MG63 (cell line): Measurements from ENCODE around the gene ATRIP. TPM values are rescaled to one million over a fixed set of nuclear protein-coding genes. Genes with fewer than 3 reads are reported as not detected.

ENCODE experiments used
- DNase-seq: peaks from one replicate; pipeline ENCODE4 v3.0.0-alpha.2; 2020
- H3K27me3 ChIP-seq: fragments of 250-450 bp; sonication (Bioruptor Pico); 2 replicates; pipeline ENCODE4 v1.5.1; 2020; ENCODE audit warnings: mild to moderate bottlenecking, moderate library complexity
- H3K36me3 ChIP-seq: fragments of 250-450 bp; sonication (Bioruptor Pico); 2 replicates; pipeline ENCODE4 v1.5.1; 2020; ENCODE audit warnings: mild to moderate bottlenecking, moderate library complexity
- H3K4me3 ChIP-seq: fragments of 250-450 bp; sonication (Bioruptor Pico); 2 replicates; pipeline ENCODE4 v1.5.1; 2020; ENCODE audit warnings: mild to moderate bottlenecking, moderate library complexity
- H3K9me3 ChIP-seq: fragments of 250-450 bp; sonication (Bioruptor Pico); 2 replicates; pipeline ENCODE4 v1.5.1; 2020; ENCODE audit warnings: mild to moderate bottlenecking, moderate library complexity
- total RNA-seq: library from RNA; depleted of rRNA; stranded (reverse); fragments of >200 nt; shearing (Covaris generic); gene quantifications from 2 replicates; pipeline ENCODE4 v1.2.3, GENCODE V29; 2014; ENCODE audit warnings: low replicate concordance

ATRIP gene
- total RNA-seq, 1 experiment from 2014 or later, result 6.8 TPM

DNA sequence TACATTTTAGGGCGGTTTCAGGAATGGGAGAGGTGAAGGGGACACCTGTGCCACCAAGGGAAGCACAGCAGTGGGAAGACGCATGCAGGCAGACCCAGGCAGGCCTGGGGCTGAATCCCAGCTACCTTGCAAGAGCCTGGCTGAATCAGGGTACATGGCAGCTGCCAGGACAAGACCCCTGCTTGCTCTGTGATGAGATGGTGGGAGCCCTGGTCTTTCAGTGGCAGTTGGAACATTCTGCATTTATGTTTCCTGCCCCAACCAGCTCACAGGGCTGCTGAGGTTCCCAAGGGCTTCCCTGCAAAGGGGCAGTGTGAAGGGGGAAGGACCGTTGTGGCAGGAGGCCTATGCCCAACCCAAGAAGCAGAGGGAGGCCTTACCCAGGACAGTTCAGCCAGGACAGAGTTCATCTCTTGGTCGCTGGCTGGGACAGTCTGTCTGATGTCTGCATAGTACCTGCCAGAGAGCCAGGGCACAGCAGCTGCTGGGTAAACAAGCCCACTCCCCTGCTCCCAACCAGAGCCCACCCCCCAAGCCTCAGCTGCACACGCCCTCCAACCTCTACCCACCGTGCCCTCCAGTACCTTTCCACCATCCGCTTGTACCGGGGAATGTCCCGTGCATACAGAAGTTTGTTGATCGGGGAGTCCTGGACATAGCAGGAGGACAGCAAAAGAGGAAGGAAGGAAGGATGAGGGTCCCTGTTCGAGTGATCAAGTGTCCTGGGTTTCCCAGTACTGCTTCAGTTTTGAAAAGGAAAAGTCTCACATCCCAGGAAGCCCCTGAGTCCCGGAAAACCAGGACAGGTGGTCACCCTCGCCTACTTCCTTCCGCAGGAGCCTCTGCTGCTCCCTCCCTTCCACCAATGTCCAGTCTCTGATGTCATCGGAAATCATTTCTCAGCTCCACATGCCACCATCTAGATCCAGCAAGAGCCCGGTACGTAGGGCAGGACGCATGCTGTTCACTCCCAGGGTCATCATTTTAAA lies 39.8 kb upstream of the ATRIP start:
- Histone ChIP-seq H3K36me3 (no peaks in the 10 kb centered on the region), H3K4me3 (no peak overlapping the region), H3K27me3 (no peaks in the 10 kb centered on the region), H3K9me3 (no peaks in the 10 kb centered on the region)
- no peak for DNase-seq

DNA sequence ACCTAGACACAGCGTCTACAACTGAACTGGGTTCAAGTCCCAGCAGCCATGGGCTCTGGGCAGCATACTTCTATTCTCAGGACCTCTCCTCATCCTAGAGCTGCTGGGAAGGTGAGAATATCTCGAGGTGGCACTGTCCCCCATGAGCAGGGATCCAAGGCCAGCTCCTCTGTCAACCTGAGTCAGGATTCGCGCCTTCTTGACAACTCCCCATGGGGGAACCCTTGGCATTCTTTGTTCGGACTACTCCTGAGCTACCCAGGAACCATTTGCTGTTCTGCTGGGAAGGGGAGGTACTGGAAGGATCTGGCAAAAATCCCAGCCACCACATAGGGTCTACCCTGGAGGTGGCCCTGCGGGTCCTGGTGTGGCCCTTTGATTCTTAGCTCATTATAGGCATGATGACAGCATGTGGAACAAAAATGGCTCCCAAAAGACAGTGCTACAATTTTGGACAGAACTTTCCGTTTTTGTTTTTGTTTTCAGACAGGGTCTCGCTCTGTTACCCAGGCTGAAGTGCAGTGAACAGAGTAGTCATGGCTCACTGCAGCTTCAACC lies 38.9 kb upstream of the ATRIP start:
- Histone ChIP-seq H3K4me3 (no peak overlapping the region), H3K27me3 (no peaks in the 10 kb centered on the region), H3K36me3 (no peaks in the 10 kb centered on the region), H3K9me3 (no peaks in the 10 kb centered on the region)
- DNase-seq, result no peak

DNA sequence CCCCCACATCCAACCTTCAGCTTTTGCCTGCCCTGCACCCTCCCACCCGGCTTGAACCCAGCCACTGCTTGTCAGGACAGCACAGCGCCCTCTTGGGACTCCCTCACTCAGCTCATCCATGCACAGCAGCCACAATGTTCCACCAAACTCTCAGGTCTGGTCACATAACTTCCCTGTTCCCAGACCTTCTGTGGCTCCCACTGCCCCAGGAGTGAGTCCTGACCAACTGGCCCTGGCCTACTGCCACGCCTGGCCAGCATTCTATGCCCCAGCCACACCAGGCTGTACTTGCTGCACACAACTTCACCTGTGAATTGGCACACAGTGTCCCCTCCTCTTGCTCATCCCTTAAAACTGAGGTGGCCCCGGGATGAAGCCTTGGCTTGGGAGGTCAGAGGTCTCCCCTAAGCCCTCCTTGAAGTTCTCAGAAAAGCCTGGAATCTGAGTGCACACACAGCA lies 37.7 kb upstream of the ATRIP start:
- H3K9me3 ChIP-seq, result no peaks in the 10 kb centered on the region
- no peak for DNase-seq
- no peak overlapping the region for H3K4me3 ChIP-seq
- no peaks in the 10 kb centered on the region for H3K27me3 ChIP-seq
- no peaks in the 10 kb centered on the region for H3K36me3 ChIP-seq

DNA sequence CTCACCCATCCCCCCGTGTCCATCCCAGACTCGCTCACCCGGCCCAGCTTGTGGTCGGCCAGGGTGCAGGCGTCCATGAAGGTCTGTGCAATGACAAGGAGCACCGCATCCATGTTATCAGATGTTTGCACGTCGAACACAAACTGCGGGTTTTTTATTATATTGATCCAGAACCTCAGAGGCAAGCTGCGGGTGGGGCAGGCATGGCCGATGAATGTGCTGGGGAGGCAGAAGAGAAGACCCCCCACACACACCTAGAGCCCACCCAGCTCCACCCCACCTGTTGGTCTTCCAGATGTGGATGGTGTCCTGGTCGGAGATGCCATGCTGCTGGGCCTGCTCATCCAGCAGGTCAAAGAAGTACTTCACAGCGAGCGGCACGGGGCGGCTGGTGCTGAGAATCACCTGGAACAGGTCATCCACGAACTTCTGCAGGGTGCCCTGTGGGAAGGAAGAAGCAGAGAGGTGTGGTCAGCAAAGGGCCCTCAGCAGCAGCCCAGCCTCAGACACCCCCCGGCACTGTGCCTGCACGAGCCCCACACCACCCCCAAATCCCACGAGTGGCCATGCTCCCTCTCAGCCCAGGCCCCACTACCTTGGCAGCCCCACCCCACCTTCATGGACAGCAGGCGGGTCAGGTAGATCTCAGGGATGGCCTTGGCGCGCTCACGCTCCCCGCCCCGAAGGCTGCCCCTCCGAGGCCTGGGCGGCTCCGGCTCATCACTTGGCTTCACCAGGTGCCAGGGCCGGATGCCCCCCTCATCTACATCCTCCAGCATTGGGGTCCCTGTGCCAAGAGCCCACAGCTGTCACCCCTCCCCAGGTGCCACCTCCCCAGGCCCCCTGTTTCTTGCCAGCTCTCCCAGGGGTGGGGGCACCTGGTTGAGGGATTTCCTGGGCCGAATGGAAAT lies 37.0 kb upstream of the ATRIP start:
- DNase-seq, result no peak
- H3K27me3 ChIP-seq, result no peaks in the 10 kb centered on the region
- H3K9me3 ChIP-seq, result no peaks in the 10 kb centered on the region
- no peaks in the 10 kb centered on the region for H3K36me3 ChIP-seq
- no peak overlapping the region for H3K4me3 ChIP-seq

DNA sequence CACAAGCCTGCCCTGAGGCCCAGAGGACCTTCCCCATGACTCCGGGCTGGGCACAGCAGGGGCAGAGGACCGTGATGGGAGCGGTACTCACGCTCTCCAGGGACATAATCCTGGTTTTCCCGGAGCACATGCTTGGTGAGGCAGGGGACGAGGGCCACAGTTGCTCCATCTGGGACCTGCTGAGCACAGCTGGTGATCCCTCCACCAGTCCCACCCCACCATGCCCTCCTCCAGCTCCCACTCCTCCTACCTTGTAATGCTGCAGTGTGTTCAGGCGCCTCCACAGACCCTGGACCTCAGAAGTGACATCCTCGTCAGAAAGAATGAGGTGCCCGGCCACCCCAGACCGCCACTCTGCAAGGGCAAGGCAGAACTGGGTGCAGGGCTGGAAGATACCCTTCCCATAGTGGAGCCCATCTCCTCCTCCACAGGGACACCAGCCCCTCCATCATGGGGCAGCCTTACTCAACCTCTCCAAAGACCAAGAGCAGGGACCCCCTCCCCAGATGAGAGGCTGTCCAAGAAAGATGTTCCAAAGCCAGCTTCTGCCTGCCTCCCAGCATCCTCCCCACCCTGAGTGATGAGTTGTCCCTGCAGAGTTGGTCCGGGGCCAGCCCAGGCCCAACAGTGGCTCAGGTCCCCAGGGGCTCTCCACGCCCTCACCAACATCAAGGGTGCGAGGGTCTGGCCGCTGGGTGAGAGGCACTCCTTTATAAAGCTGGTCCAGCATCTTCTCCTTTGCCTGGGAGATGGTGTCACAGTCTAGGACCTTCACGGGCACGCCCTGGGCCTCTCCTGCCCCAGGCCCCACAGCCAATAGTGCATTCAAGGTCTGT lies 36.1 kb upstream of the ATRIP start:
- H3K4me3 ChIP-seq, result no peak overlapping the region
- H3K27me3 ChIP-seq, result no peaks in the 10 kb centered on the region
- no peak for DNase-seq
- H3K9me3 ChIP-seq, result no peaks in the 10 kb centered on the region
- no peaks in the 10 kb centered on the region for H3K36me3 ChIP-seq

DNA sequence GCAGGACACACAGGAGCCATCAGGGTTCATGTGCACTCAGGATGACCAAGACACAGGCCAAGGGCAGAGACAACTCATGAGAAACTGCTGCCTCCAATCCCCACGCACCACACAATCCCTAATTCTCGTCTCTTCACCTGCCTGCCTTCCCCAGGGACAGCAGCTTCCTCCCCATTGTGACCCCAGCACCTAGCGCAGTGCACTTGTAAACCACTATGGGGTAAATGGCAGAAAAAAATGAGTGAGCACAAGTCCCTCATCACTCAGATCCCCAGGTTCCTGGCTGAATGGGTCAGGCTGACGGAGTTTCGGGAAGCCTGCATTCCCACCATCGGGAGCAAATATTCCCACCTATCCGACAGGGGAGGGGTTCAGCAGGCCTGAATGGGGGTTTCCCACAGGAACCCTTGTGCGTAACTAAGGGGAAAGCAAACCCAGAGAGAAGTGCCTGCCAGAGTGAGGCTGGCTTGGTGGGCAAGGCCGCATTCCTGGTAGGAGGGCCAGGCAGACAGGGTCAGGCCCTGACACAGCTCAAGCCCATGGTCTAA lies 35.4 kb upstream of the ATRIP start:
- Histone ChIP-seq H3K9me3 (no peaks in the 10 kb centered on the region), H3K4me3 (no peak overlapping the region), H3K36me3 (no peaks in the 10 kb centered on the region), H3K27me3 (no peaks in the 10 kb centered on the region)
- no peak for DNase-seq

DNA sequence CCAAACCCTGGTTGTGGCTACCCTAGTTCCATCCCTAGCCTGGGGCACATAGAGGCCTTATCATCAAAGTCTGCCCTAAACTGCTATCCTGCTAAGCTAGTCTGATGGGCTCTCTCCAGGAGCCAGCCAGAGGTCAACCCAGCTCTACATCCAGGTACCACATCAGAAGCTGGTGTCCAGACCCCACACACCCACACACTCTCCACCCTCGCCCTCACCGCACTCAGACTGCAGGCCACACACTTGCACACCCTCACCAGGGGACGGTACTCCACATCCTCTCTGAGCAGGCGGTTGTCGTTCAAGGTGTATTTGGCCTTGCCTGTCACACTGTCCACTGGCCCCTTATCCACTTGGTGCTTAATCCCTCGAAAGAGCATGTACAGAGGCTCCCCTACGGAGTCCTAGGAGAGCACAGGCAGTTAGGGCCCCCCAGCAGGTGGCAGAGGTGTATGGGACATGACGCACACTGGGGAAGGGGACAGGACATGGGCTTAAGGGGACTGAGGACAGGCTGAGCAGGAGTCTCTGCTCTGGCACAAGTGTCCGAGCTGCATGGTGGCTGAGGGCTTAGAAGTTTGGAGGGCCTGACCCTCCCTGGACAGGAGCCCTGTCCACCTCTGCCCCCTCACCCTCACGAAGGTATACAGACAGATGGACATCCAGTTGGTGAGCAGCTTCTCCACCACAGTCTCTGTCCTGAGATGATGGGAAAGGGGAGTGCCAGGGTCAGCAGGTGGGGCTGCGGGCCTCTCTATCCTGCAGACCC lies 34.7 kb upstream of the ATRIP start:
- H3K4me3 ChIP-seq, result no peak overlapping the region
- H3K27me3 ChIP-seq, result no peaks in the 10 kb centered on the region
- no peaks in the 10 kb centered on the region for H3K36me3 ChIP-seq
- H3K9me3 ChIP-seq, result no peaks in the 10 kb centered on the region
- DNase-seq, result no peak

DNA sequence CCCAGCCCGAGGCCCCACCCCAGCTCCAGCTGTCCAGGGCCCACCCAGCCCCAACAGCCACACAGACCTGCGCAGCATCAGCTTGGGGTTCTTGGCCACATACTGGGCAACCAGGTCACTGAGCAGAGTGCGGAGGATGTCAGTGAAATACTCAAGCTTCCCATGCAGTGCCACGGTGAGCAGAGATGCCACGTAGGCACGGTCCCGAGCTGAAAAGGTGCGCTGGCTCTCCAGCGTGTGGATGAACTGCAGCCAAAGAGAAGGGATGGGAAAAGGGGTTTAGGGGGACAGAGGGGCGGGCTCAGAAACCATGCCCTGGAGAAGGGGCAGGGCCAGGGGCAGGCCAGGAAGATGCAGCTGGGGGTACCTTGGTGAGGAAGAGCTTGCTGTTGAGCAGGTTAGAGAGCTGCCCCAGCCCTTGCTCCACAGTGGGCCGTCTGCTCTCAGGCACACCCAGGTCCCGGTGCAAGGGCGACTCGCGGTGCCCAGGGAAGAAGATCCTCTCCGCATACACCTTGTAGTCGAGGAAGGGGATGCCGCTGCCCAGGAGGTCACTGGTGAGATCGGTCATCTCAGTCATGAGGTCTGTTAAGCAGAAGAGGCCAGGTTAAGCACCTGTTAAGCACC lies 34.0 kb upstream of the ATRIP start:
- H3K27me3 ChIP-seq, result no peaks in the 10 kb centered on the region
- H3K36me3 ChIP-seq, result no peaks in the 10 kb centered on the region
- H3K4me3 ChIP-seq, result no peak overlapping the region
- H3K9me3 ChIP-seq, result no peaks in the 10 kb centered on the region
- no peak for DNase-seq

DNA sequence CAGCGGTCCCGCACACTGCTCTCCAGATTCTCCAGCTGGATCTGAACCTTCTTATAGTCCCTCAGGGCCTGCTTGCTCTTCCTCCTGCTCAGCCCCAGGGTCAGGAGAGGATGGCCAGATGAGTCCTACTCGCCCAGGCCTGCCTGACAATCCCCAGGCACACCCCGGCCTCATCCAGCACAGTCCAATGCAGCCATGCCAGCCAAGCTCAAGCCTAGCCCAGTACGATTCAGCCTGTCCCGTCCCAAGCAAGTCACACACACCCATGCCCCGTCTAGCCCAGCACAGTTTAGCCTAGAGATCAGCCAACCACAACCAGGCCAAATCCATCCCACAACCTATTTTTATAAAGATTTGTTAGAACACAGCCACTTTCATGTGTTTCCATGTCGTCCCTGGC lies 33.5 kb upstream of the ATRIP start:
- Histone ChIP-seq H3K4me3 (no peak overlapping the region), H3K9me3 (no peaks in the 10 kb centered on the region), H3K27me3 (no peaks in the 10 kb centered on the region), H3K36me3 (no peaks in the 10 kb centered on the region)
- no peak for DNase-seq

DNA sequence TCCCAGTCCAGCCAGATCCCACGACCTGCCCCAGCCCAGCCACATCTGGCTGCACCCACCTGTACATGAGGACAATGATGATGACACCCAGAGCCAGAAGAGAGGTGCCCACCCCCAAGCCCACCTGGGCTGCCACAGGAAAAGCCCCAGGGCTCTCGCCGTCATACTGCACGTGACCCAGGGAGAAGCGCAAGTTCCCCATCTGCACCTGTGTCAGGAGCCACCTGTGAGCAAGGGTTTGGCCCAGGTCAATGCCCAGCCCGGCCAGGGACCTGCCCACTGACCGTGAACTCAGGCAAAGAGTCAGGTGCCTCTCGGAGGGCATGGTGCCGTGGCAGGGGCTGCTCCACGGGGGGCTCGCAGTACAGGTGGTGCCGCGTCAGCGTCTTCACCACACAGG lies 32.9 kb upstream of the ATRIP start:
- no peak for DNase-seq
- Histone ChIP-seq H3K9me3 (no peaks in the 10 kb centered on the region), H3K27me3 (no peaks in the 10 kb centered on the region), H3K36me3 (no peaks in the 10 kb centered on the region), H3K4me3 (no peak overlapping the region)

DNA sequence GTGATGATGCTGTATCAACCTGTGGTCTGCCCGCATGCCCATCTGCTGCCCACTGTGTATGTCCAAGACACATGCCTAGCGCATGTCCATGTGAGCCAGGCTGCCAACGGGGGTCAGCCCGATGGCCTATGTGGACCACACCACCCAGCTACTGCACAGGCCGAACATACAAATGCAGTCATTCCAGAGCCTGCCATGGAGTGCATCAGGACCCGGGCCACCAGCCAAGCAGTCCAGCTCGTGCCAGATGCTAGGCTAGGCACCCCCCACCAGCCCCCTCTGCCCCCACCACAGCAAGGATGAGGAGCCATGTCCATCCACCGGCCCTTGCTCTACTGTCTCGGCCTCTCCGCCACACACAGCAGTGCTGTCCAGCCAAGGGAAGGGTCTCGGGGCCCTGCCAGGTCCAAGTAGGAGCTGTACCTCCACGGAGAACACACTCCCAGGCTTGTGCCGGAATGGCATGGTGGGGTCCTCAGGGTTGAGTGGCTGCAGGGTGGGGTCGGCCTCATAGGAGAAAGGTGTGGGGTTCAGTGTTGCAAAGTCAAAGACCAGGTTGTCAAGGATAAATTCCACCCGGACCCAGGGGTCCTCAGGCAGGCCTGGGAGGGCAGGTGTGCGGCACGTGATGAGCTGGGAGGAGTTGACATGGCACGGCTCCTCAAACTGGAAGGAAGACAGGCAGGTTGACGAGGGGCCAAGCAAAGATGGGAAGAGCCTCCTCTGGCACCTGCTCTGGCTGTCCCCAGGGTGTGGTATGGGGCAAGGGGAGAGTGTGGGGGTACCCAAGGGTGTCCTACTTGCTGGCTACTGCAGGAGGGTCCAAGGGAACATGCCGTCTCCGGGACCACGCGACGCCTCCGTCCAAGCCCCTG lies 31.9 kb upstream of the ATRIP start:
- Histone ChIP-seq H3K9me3 (no peaks in the 10 kb centered on the region), H3K36me3 (no peaks in the 10 kb centered on the region), H3K27me3 (no peaks in the 10 kb centered on the region), H3K4me3 (no peak overlapping the region)
- no peak for DNase-seq

DNA sequence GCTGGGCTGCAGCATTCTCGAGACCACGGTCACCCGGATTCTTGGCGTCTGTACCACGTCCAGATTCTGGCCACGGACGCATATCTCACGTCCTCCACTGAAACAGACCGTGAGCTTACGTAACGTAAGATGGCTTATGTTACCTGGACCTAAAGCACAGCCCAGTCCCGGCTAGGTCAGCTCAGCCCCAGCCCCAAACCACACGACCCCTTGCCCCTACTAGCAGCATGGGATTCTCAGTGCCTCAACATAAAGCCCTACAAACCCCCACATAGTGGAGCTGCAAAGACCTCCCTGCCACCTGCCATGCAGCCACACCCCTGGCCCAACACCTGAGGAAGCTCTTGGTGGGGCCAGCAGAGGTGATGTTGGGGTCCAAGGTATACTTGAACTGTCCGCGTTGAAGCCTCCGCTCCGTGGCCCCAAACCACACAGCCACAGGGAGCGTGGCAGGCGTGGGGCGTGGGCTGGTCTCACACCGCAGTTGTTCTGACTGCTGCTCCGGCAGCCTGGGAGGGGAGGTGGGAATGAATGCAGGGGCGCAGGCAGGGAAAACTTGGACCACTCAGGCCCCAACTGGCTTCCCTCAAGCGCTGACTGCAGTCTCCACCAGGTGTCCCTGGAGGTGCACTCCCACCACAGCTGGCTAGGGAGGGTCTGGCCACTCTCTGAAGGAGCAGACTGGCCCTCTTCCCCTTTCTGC lies 31.1 kb upstream of the ATRIP start:
- H3K27me3 ChIP-seq, result no peaks in the 10 kb centered on the region
- no peaks in the 10 kb centered on the region for H3K9me3 ChIP-seq
- no peak overlapping the region for H3K4me3 ChIP-seq
- DNase-seq, result no peak
- no peaks in the 10 kb centered on the region for H3K36me3 ChIP-seq

DNA sequence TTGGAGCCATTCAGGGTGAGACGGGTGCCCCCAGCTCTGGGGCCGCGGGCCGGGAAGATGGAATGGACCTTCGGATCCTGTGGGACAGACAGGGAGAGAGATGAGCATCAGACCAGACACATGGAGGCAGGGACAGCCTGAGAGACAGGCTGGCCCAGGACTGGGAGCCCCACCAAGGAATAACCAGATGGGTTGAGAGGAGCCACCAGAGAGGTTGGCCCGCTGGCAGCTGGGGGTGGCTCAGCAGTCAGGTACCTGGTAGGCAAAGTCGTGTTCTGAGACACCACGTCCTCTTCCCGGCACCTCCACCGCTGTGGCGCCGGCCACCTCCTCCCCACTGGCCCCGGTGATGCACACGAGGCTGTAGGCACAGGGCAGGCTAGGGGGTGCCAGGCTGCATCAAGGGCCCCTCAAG lies 30.4 kb upstream of the ATRIP start:
- no peak for DNase-seq
- no peaks in the 10 kb centered on the region for H3K36me3 ChIP-seq
- H3K27me3 ChIP-seq, result no peaks in the 10 kb centered on the region
- H3K9me3 ChIP-seq, result no peaks in the 10 kb centered on the region
- no peak overlapping the region for H3K4me3 ChIP-seq

DNA sequence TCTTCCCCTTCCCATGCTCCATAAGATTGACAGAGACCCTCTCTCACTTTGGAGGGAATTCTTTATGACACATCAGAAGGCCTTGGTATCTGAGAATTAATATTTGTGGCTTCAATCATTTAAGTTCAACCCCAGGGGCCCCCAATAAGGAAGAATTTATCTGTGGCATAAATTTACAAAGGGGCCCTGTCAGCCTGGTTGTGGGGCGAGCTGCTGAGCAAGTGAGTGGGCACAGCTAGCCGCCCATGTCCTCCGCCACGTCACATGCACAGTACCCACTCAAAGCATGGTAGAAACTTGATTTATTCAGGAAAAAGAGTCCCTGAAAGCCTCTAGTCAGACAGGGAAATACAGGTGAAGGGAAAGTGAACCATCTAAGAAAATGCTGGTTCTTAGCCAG lies 30.0 kb upstream of the ATRIP start:
- H3K4me3 ChIP-seq, result no peak overlapping the region
- DNase-seq, result no peak
- no peaks in the 10 kb centered on the region for H3K27me3 ChIP-seq
- H3K9me3 ChIP-seq, result no peaks in the 10 kb centered on the region
- no peaks in the 10 kb centered on the region for H3K36me3 ChIP-seq
